Spleen (tissue), 13 donors: Measurements from ENCODE around the gene RALGAPA1. TPM values are rescaled to one million over a fixed set of nuclear protein-coding genes. Genes with fewer than 3 reads are reported as not detected.
"Not testable (repeated sequence)": the region's sequence is repeated elsewhere in the genome, so short reads cannot be mapped to it uniquely, and the experiment has no call there.

ENCODE experiments used
- DNase-seq: peaks from one replicate; pipeline ENCODE4 v3.0.0-alpha.2; 2020
- H3K27ac ChIP-seq, 8 donors: fragments of 200-600 bp; sonication (generic) in 7 of 8; 1 replicate in 4 of 8; 2 replicates in 4 of 8; pipeline versions ENCODE4 v1.5.0 to v1.8.0; 2016 to 2021; ENCODE audit warnings: inconsistent platforms in 4 of 8, mild to moderate bottlenecking in 4 of 8, moderate library complexity in 1 of 8
- H3K27me3 ChIP-seq, 7 donors: fragments of 200-600 bp; sonication (generic) in 6 of 7; replicated peaks in 1 of 7; 1 replicate in 4 of 7; 2 replicates in 3 of 7; pipeline versions ENCODE4 v1.5.0 to v1.8.0; 2016 to 2021; ENCODE audit warnings: inconsistent platforms in 3 of 7, mild to moderate bottlenecking in 1 of 7
- H3K36me3 ChIP-seq, 6 donors: fragments of 200-600 bp; sonication (generic) in 5 of 6; 1 replicate in 4 of 6; 2 replicates in 2 of 6; pipeline versions ENCODE4 v1.5.0 to v1.8.0; 2016 to 2021; ENCODE audit warnings: inconsistent platforms in 2 of 6
- H3K4me1 ChIP-seq, 6 donors: fragments of 200-600 bp; sonication (generic) in 5 of 6; 1 replicate in 3 of 6; 2 replicates in 3 of 6; pipeline versions ENCODE4 v1.5.0 to v1.8.0; 2016 to 2021; ENCODE audit warnings: inconsistent platforms in 3 of 6
- H3K4me3 ChIP-seq, 8 donors: fragments of 200-600 bp; sonication (generic) in 7 of 8; 1 replicate in 4 of 8; 2 replicates in 4 of 8; pipeline versions ENCODE4 v1.5.0 to v1.8.0; 2016 to 2021; ENCODE audit warnings: inconsistent platforms in 4 of 8, mild to moderate bottlenecking in 4 of 8, moderate library complexity in 2 of 8
- H3K9me3 ChIP-seq, 8 donors: fragments of 200-600 bp; sonication (generic) in 7 of 8; 1 replicate in 4 of 8; 2 replicates in 4 of 8; pipeline versions ENCODE4 v1.5.0 to v1.8.0; 2016 to 2021; ENCODE audit warnings: inconsistent platforms in 4 of 8
- CTCF ChIP-seq, 11 experiments: fragments of 200-600 bp in 7 of 11; fragments of 450-650 bp in 4 of 11; sonication (generic) in 4 of 11; IDR thresholded peaks in 8 of 11; conservative IDR thresholded peaks in 3 of 11; 1 replicate in 7 of 11; 2 replicates in 4 of 11; pipeline versions ENCODE4 v1.4.0 to v1.8.0; 2016 to 2021; ENCODE audit warnings: antibody characterized with exemption in 11 of 11, inconsistent platforms in 4 of 11, mild to moderate bottlenecking in 1 of 11
- POLR2A ChIP-seq, 3 donors: fragments of 450-650 bp; IDR thresholded peaks; one replicate each; pipeline ENCODE4 v1.5.1; 2017; ENCODE audit warnings: antibody characterized with exemption in 3 of 3, mild to moderate bottlenecking in 1 of 3
- POLR2AphosphoS5 ChIP-seq, 3 donors: sonication (generic); formaldehyde crosslinking; IDR thresholded peaks; one replicate each; pipeline ENCODE4 v1.5.1; 2017; ENCODE audit warnings: antibody characterized with exemption in 3 of 3
- WGBS, 5 donors: extraction: QIAGEN DNeasy Blood & Tissue Kit in 3 of 5; methylation state at CpG; one replicate each; pipeline versions ENCODE4 v1.1.5 to v1.1.7; 2013 to 2018; 5-methylcytosine and 5-hydroxymethylcytosine counted together
- intact Hi-C: fragments of 100-400 bp; cut with DNase I; formaldehyde crosslinking; loops from one replicate; pipeline ENCODE4 v1.15.0; 2023; ENCODE audit warnings: low total_unique reads
- long read RNA-seq, 2 donors: transcript quantifications; one replicate each; lab custom pipeline, GENCODE V29; 2026
- polyA plus RNA-seq, 3 donors: library from polyadenylated mRNA; stranded (reverse); fragments of 200-250 nt; gene quantifications; one replicate each; pipeline ENCODE4 v1.2.1, GENCODE V29; 2013
- total RNA-seq, 7 donors: library from RNA; depleted of rRNA in 3 of 7; stranded (reverse); fragments of >200 nt in 3 of 7; fragmentation: NEBNext Ultra II Directional in 4 of 7; extraction: Animal tissue kit (Norgen Biotek cat#: 25700) in 4 of 7; gene quantifications; one replicate each; pipeline versions ENCODE4 v1.1.0 to v1.2.1, GENCODE V29; 2016 to 2021
- donor health status: healthy with polysubstance abuse.
- donor health status: DM: no; HTN: no; CAD: no; lungs with moderate emphysema.
- donor health status: DM: no; HTN: no; CAD: no.
- donor health status: Bipolar disorder and iron deficiency.
- donor health status: healthy.
- donor health status: DM: no; HTN: no; CAD: no.
- donor health status: DM: yes; HTN: yes; CAD: no.

RALGAPA1 gene
- total RNA-seq: 10 to 100 TPM; 42.7 to 76.0 (median 60.0) TPM
- polyA plus RNA-seq: 10 to 100 TPM in 2 of 3 donors, 1 to 10 TPM in 1; 9.7 to 12.4 (median 11.3) TPM
- long read RNA-seq, donor 1: 0 reads
- long read RNA-seq, donor 2: 0 reads

- TF ChIP-seq POLR2A (IDR thresholded peaks at IDR 0.05) (peak; percentile 64 to 95 (median 65)), POLR2AphosphoS5 (IDR thresholded peaks at IDR 0.05) (peak; percentile 87 to 97 (median 95)), CTCF (IDR thresholded peaks at IDR 0.05 in 8 of 11, conservative IDR thresholded peaks at IDR 0.05 in 3 of 11) (peak in 10 of 11 experiments; percentile 26 to 74 (median 44))
- Histone ChIP-seq H3K27ac (peak within 1 kb of the TSS; percentile 84 to 94 (median 91)), H3K4me1 (peaks cover 6 to 40% (median 26%) of the 10 kb centered on the region in 6 donors), H3K4me3 (peak within 1 kb of the TSS; percentile 57 to 84 (median 64))
- 0 to 2% (median 1%) methylated on average over 18 to 54 of the region's 66 CpGs for WGBS, 5 donors
- intact Hi-C loops, H3K27me3 ChIP-seq, H3K36me3 ChIP-seq, H3K9me3 ChIP-seq: not testable (repeated sequence)
- peak; percentile 94 for DNase-seq
Measured at GRCh38 chr14:35808638-35809563, at the start of gene RALGAPA1. Gene RALGAPA1 (minus strand): TSS chr14:35809295. CDS start chr14:35808835, 460 bp downstream.

GRCh38 chr14:35858521-35859209 lies 49.6 kb upstream of the RALGAPA1 start:
- no peak for DNase-seq
- peaks cover 0 to 10% (median 0%) of the 10 kb centered on the region in 6 donors for H3K4me1 ChIP-seq
- intact Hi-C loops: no loop called here
- peaks cover 0 to 38% (median 13%) of the 10 kb centered on the region in 6 donors for H3K36me3 ChIP-seq
- TF ChIP-seq POLR2AphosphoS5 (IDR thresholded peaks at IDR 0.05) (no peak), CTCF (IDR thresholded peaks at IDR 0.05 in 8 of 11, conservative IDR thresholded peaks at IDR 0.05 in 3 of 11) (no peak), POLR2A (IDR thresholded peaks at IDR 0.05) (no peak)
- WGBS, 5 donors: 94 to 97% (median 96%) methylated on average over 7 of the region's 7 CpGs
- H3K27me3 ChIP-seq: no peaks in the 10 kb centered on the region
- H3K27ac ChIP-seq: no peak overlapping the region
- H3K4me3 ChIP-seq: no peak overlapping the region
- H3K9me3 ChIP-seq: no peaks in the 10 kb centered on the region

- H3K9me3 ChIP-seq: peaks cover 0 to 10% (median 4%) of the 10 kb centered on the region in 8 donors
- H3K4me1 ChIP-seq: peaks cover 0 to 10% (median 0%) of the 10 kb centered on the region in 6 donors
- WGBS, 5 donors: 43 to 64% (median 57%) methylated on average over 6 of the region's 6 CpGs
- intact Hi-C loops: no loop called here
- TF ChIP-seq POLR2AphosphoS5 (IDR thresholded peaks at IDR 0.05) (no peak), POLR2A (IDR thresholded peaks at IDR 0.05) (no peak), CTCF (IDR thresholded peaks at IDR 0.05 in 8 of 11, conservative IDR thresholded peaks at IDR 0.05 in 3 of 11) (no peak)
- DNase-seq: no peak
- no peaks in the 10 kb centered on the region for H3K27me3 ChIP-seq
- H3K27ac ChIP-seq: no peak overlapping the region
- H3K4me3 ChIP-seq: no peak overlapping the region
- peaks cover 0 to 35% (median 0%) of the 10 kb centered on the region in 6 donors for H3K36me3 ChIP-seq
Measured at GRCh38 chr14:35855876-35856481, 46.9 kb upstream of the RALGAPA1 start.
